Effector memory CD8-positive, alpha-beta T cell (primary cell): ENCODE data around the gene FAM53B.
"Not testable (repeated sequence)": the region's sequence is repeated elsewhere in the genome, so short reads cannot be mapped to it uniquely, and the experiment has no call there.

Source experiments
- ATAC-seq: fragments of 150-1000 bp; cut with Tn5 transposase; replicated peaks from 2 replicates; pipeline ENCODE4 v1.10.0; 2021; ENCODE audit warnings: mild to moderate bottlenecking, moderate library complexity
- DNase-seq, 3 experiments: peaks; one replicate each; pipeline ENCODE4 v3.0.0; 2021
- H3K27ac Mint-ChIP-seq, 2 donors: one replicate each; pipeline ENCODE4 v1.8.0; 2022; ENCODE audit warnings: mild to moderate bottlenecking in 2 of 2, mixed read lengths in 2 of 2, moderate library complexity in 2 of 2
- H3K27me3 Mint-ChIP-seq, 2 donors: one replicate each; pipeline ENCODE4 v1.8.0; 2022; ENCODE audit warnings: mixed read lengths in 2 of 2
- H3K36me3 Mint-ChIP-seq: one replicate; pipeline ENCODE4 v1.8.0; 2022; ENCODE audit warnings: mild to moderate bottlenecking, moderate library complexity, mixed read lengths; ENCODE audit not compliant: insufficient read depth
- H3K4me1 Mint-ChIP-seq, 2 donors: one replicate each; pipeline ENCODE4 v1.8.0; 2022; ENCODE audit warnings: low read depth in 2 of 2, mixed read lengths in 2 of 2
- H3K4me3 Mint-ChIP-seq, 2 donors: one replicate each; pipeline ENCODE4 v1.8.0; 2022; ENCODE audit warnings: mild to moderate bottlenecking in 2 of 2, mixed read lengths in 2 of 2, moderate library complexity in 2 of 2
- H3K9me3 Mint-ChIP-seq, 2 donors: one replicate each; pipeline ENCODE4 v1.8.0; 2022; ENCODE audit warnings: mixed read lengths in 2 of 2

Gene FAM53B

GRCh38 chr10:124748166-124748565 is 4.0 kb upstream of the FAM53B start:
- DNase-seq = no peak
- no peaks in the 10 kb centered on the region for H3K9me3 Mint-ChIP-seq
- no peak for ATAC-seq
- H3K4me3 Mint-ChIP-seq = no peak overlapping the region
- peak overlapping the region in 1 of 2 donors; percentile 78 for H3K27ac Mint-ChIP-seq
- peaks cover 9 to 15% of the 10 kb centered on the region in 2 donors for H3K4me1 Mint-ChIP-seq
- H3K36me3 Mint-ChIP-seq = peaks cover 16% of the 10 kb centered on the region
- H3K27me3 Mint-ChIP-seq = no peaks in the 10 kb centered on the region

GRCh38 chr10:124747745-124748144 is 3.6 kb upstream of the FAM53B start:
- no peak for ATAC-seq
- H3K27me3 Mint-ChIP-seq = no peaks in the 10 kb centered on the region
- peaks cover 9 to 18% of the 10 kb centered on the region in 2 donors for H3K4me1 Mint-ChIP-seq
- peak overlapping the region in 1 of 2 donors; percentile 78 for H3K27ac Mint-ChIP-seq
- H3K9me3 Mint-ChIP-seq = no peaks in the 10 kb centered on the region
- DNase-seq = no peak
- H3K36me3 Mint-ChIP-seq = peaks cover 21% of the 10 kb centered on the region
- no peak overlapping the region for H3K4me3 Mint-ChIP-seq

- Mint-ChIP-seq H3K9me3 (no peaks in the 10 kb centered on the region), H3K4me3 (no peak overlapping the region), H3K27ac (no peak overlapping the region), H3K36me3 (peaks cover 24% of the 10 kb centered on the region), H3K4me1 (peaks cover 13 to 22% of the 10 kb centered on the region in 2 donors), H3K27me3 (no peaks in the 10 kb centered on the region)
- DNase-seq (no peak), ATAC-seq (no peak)
Observed at GRCh38 chr10:124746992-124747391, 2.8 kb upstream of the FAM53B start.

- not testable (repeated sequence) for DNase-seq, H3K9me3 Mint-ChIP-seq, H3K27me3 Mint-ChIP-seq, ATAC-seq, H3K4me3 Mint-ChIP-seq
- peaks cover 19 to 27% of the 10 kb centered on the region in 2 donors for H3K4me1 Mint-ChIP-seq
- H3K27ac Mint-ChIP-seq = peak overlapping the region in 1 of 2 donors; percentile 23
- H3K36me3 Mint-ChIP-seq = peaks cover 26% of the 10 kb centered on the region
Observed at GRCh38 chr10:124746447-124746846, 2.3 kb upstream of the FAM53B start.

GRCh38 chr10:124745673-124746072 is 1.5 kb upstream of the FAM53B start:
- peak; percentile 46 to 53 (median 49) for DNase-seq
- Mint-ChIP-seq H3K27ac (no peak overlapping the region), H3K27me3 (no peaks in the 10 kb centered on the region), H3K36me3 (peaks cover 34% of the 10 kb centered on the region), H3K4me3 (peak overlapping the region; percentile 40 to 73), H3K4me1 (peaks cover 25 to 35% of the 10 kb centered on the region in 2 donors), H3K9me3 (no peaks in the 10 kb centered on the region)
- ATAC-seq = no peak

GRCh38 chr10:124745252-124745651 is 1.1 kb upstream of the FAM53B start:
- H3K9me3 Mint-ChIP-seq = no peaks in the 10 kb centered on the region
- H3K36me3 Mint-ChIP-seq = peaks cover 37% of the 10 kb centered on the region
- DNase-seq = no peak
- H3K27me3 Mint-ChIP-seq = no peaks in the 10 kb centered on the region
- peak overlapping the region; percentile 40 to 73 for H3K4me3 Mint-ChIP-seq
- peaks cover 28 to 39% of the 10 kb centered on the region in 2 donors for H3K4me1 Mint-ChIP-seq
- H3K27ac Mint-ChIP-seq = peak overlapping the region; percentile 12 to 65
- ATAC-seq = no peak

GRCh38 chr10:124743191-124744101 is 732 bp downstream of the FAM53B start:
- DNase-seq (no peak), ATAC-seq (peak; percentile 17)
- H3K9me3 Mint-ChIP-seq = no peaks in the 10 kb centered on the region
- H3K36me3 Mint-ChIP-seq = peaks cover 48% of the 10 kb centered on the region
- H3K4me1 Mint-ChIP-seq = peaks cover 45 to 53% of the 10 kb centered on the region in 2 donors
- no peaks in the 10 kb centered on the region for H3K27me3 Mint-ChIP-seq
- H3K4me3 Mint-ChIP-seq = peak overlapping the region; percentile 91 to 93
- H3K27ac Mint-ChIP-seq = peak overlapping the region; percentile 96 to 98

GRCh38 chr10:124742413-124743190 is 1.6 kb downstream of the FAM53B start:
- Mint-ChIP-seq H3K27me3 (no peaks in the 10 kb centered on the region), H3K4me3 (peak overlapping the region; percentile 91 to 93), H3K27ac (peak overlapping the region; percentile 96 to 98), H3K36me3 (peaks cover 44% of the 10 kb centered on the region), H3K4me1 (peaks cover 52 to 62% of the 10 kb centered on the region in 2 donors), H3K9me3 (no peaks in the 10 kb centered on the region)
- no peak for ATAC-seq
- DNase-seq = no peak

- no peaks in the 10 kb centered on the region for H3K27me3 Mint-ChIP-seq
- peak overlapping the region; percentile 96 to 98 for H3K27ac Mint-ChIP-seq
- H3K4me1 Mint-ChIP-seq = peaks cover 59 to 68% of the 10 kb centered on the region in 2 donors
- DNase-seq (no peak), ATAC-seq (no peak)
- H3K9me3 Mint-ChIP-seq = no peaks in the 10 kb centered on the region
- H3K4me3 Mint-ChIP-seq = peak overlapping the region; percentile 91 to 93
- H3K36me3 Mint-ChIP-seq = peaks cover 44% of the 10 kb centered on the region
Observed at GRCh38 chr10:124741922-124742412, 2.2 kb downstream of the FAM53B start.

- no peaks in the 10 kb centered on the region for H3K9me3 Mint-ChIP-seq
- H3K27me3 Mint-ChIP-seq = no peaks in the 10 kb centered on the region
- H3K4me3 Mint-ChIP-seq = peak overlapping the region; percentile 91 to 93
- H3K4me1 Mint-ChIP-seq = peaks cover 64 to 74% of the 10 kb centered on the region in 2 donors
- ATAC-seq (peak; percentile 50), DNase-seq (peak; percentile 74 to 84 (median 80))
- H3K36me3 Mint-ChIP-seq = peaks cover 41% of the 10 kb centered on the region
- peak overlapping the region; percentile 96 to 98 for H3K27ac Mint-ChIP-seq
Observed at GRCh38 chr10:124741281-124741921, 2.8 kb downstream of the FAM53B start.

GRCh38 chr10:124740369-124741280 is 3.6 kb downstream of the FAM53B start:
- Mint-ChIP-seq H3K27ac (peak overlapping the region; percentile 96 to 98), H3K9me3 (no peaks in the 10 kb centered on the region), H3K4me1 (peaks cover 72 to 80% of the 10 kb centered on the region in 2 donors), H3K4me3 (peak overlapping the region; percentile 91 to 93), H3K36me3 (peaks cover 43% of the 10 kb centered on the region), H3K27me3 (no peaks in the 10 kb centered on the region)
- DNase-seq (no peak), ATAC-seq (peak; percentile 26)

- Mint-ChIP-seq H3K36me3 (peaks cover 48% of the 10 kb centered on the region), H3K27me3 (no peaks in the 10 kb centered on the region), H3K4me1 (peaks cover 72 to 80% of the 10 kb centered on the region in 2 donors), H3K4me3 (peak overlapping the region; percentile 91 to 93), H3K9me3 (no peaks in the 10 kb centered on the region), H3K27ac (peak overlapping the region; percentile 96 to 98)
- ATAC-seq = no peak
- no peak for DNase-seq
Observed at GRCh38 chr10:124739986-124740368, 4.2 kb downstream of the FAM53B start.
